Glutamatergic neuron (in vitro differentiated cells): ENCODE data around the gene CCN2. TPM values are rescaled to one million over a fixed set of nuclear protein-coding genes. Genes with fewer than 3 reads are reported as not detected.

Experiments used
- DNase-seq: peaks from one replicate; pipeline ENCODE4 v3.0.0; 2022
- H3K27ac Mint-ChIP-seq: one replicate; pipeline ENCODE4 v1.8.0; 2020; ENCODE audit warnings: mild to moderate bottlenecking, mixed read lengths, inconsistent platforms; ENCODE audit not compliant: unreplicated experiment
- H3K27me3 Mint-ChIP-seq: one replicate; pipeline ENCODE4 v1.8.0; 2020; ENCODE audit warnings: mild to moderate bottlenecking, moderate library complexity, mixed read lengths, inconsistent platforms; ENCODE audit not compliant: unreplicated experiment
- H3K36me3 Mint-ChIP-seq: one replicate; pipeline ENCODE4 v1.8.0; 2020; ENCODE audit warnings: mild to moderate bottlenecking, mixed read lengths, inconsistent platforms; ENCODE audit not compliant: unreplicated experiment
- H3K4me1 Mint-ChIP-seq: one replicate; pipeline ENCODE4 v1.8.0; 2020; ENCODE audit warnings: mild to moderate bottlenecking, low read depth, mixed read lengths, inconsistent platforms; ENCODE audit not compliant: unreplicated experiment
- H3K4me3 Mint-ChIP-seq: one replicate; pipeline ENCODE4 v1.8.0; 2020; ENCODE audit warnings: mild to moderate bottlenecking, mixed read lengths, inconsistent platforms; ENCODE audit not compliant: unreplicated experiment
- H3K9me3 Mint-ChIP-seq: one replicate; pipeline ENCODE4 v1.8.0; 2020; ENCODE audit warnings: mild to moderate bottlenecking, moderate library complexity, mixed read lengths, inconsistent platforms; ENCODE audit not compliant: unreplicated experiment
- total RNA-seq: library from RNA; stranded (reverse); fragmentation: NEBNext Ultra II Directional; extraction: Animal tissue kit (Norgen Biotek cat#: 25700); gene quantifications from one replicate; pipeline ENCODE4 v1.2.1, GENCODE V29; 2021; ENCODE audit not compliant: unreplicated experiment
- TF ChIP-seq, protein P1 (sequence below): fragments of 200-600 bp; sonication (generic); IDR thresholded peaks from one replicate; pipeline ENCODE4 v1.5.0; 2021; ENCODE audit not compliant: partially characterized antibody, unreplicated experiment

Gene CCN2
- total RNA-seq, 1 donor from 2014 or later, result 1.2 TPM

DNA sequence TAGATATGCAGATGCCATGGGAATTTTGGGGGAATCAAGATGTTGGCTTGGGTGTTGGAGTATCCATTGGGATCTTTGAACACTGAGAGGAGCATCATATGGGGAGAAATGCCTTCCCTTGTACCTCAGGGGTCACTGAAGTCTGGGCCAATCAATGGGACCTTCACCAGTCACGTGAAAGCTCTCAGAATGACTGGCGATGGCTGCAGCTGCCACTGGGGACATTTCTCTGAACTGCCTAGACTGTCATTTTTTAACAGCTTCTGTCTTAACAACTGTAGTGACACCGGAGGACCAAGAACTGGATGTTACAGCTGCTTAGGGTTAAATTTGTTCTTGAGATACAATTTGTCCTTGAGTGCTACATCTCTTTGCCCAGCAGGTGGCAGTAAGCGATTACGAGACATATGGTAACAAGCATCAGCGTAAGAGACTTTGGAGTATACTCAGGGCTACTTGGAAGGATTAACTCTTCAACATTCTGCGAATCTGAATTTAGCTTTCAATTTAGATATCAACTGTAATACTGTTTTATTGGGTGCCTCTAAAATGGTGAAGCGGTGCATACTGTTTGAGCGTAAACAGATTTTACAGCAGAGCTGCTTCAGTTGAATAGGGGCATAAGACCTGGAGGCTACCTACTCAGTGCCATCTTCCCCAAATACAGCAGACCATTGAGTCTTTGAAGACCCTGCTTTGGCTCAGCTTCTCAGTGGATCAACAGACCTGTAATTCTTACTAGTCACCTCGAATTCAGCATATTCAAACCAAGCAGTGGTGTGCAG is 36.0 kb downstream of the CCN2 start:
- H3K4me3 Mint-ChIP-seq, result no peak overlapping the region
- peak; percentile 55 for DNase-seq
- no peaks in the 10 kb centered on the region for H3K36me3 Mint-ChIP-seq
- TF ChIP-seq, protein P1, sequence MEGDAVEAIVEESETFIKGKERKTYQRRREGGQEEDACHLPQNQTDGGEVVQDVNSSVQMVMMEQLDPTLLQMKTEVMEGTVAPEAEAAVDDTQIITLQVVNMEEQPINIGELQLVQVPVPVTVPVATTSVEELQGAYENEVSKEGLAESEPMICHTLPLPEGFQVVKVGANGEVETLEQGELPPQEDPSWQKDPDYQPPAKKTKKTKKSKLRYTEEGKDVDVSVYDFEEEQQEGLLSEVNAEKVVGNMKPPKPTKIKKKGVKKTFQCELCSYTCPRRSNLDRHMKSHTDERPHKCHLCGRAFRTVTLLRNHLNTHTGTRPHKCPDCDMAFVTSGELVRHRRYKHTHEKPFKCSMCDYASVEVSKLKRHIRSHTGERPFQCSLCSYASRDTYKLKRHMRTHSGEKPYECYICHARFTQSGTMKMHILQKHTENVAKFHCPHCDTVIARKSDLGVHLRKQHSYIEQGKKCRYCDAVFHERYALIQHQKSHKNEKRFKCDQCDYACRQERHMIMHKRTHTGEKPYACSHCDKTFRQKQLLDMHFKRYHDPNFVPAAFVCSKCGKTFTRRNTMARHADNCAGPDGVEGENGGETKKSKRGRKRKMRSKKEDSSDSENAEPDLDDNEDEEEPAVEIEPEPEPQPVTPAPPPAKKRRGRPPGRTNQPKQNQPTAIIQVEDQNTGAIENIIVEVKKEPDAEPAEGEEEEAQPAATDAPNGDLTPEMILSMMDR, result peak; percentile 88
- H3K27ac Mint-ChIP-seq, result no peak overlapping the region
- H3K9me3 Mint-ChIP-seq, result peaks cover 6% of the 10 kb centered on the region
- H3K4me1 Mint-ChIP-seq, result peaks cover 14% of the 10 kb centered on the region
- peaks cover 2% of the 10 kb centered on the region for H3K27me3 Mint-ChIP-seq

GRCh38 chr6:131914234-131914633 is 36.9 kb downstream of the CCN2 start:
- TF ChIP-seq, protein P1, result no peak
- no peaks in the 10 kb centered on the region for H3K36me3 Mint-ChIP-seq

DNA sequence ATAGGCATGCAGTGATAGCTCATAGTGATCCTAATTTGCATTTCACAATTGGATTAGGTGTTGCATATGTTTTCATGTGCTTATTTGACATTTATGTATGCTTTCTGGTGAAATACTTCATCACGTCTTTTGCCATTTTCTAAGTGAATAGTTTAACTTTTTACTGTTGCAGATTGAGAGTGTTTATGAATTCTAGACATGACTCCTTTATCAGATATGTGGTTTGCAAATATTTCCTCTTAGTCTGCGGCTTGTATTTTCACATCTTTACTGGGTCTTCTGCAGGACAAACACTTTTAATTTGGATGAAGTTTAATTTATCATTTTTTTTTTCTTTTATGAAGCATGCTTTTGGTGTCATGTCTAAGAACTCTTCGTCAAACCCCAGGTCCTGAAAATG is 39.2 kb downstream of the CCN2 start:
- Mint-ChIP-seq H3K27ac (no peak overlapping the region), H3K36me3 (no peaks in the 10 kb centered on the region), H3K4me1 (no peaks in the 10 kb centered on the region), H3K4me3 (no peak overlapping the region), H3K27me3 (no peaks in the 10 kb centered on the region), H3K9me3 (no peaks in the 10 kb centered on the region)
- DNase-seq, result no peak
- TF ChIP-seq, protein P1, result no peak

More at GRCh38 chr6:131914234-131914633, 36.9 kb downstream of the CCN2 start:
- DNase-seq, result no peak
- peaks cover 2% of the 10 kb centered on the region for H3K27me3 Mint-ChIP-seq
- H3K9me3 Mint-ChIP-seq, result peaks cover 5% of the 10 kb centered on the region
- no peak overlapping the region for H3K27ac Mint-ChIP-seq
- H3K4me3 Mint-ChIP-seq, result no peak overlapping the region
- peaks cover 14% of the 10 kb centered on the region for H3K4me1 Mint-ChIP-seq

GRCh38 chr6:131910956-131911355 is 40.2 kb downstream of the CCN2 start:
- Mint-ChIP-seq H3K36me3 (no peaks in the 10 kb centered on the region), H3K4me1 (no peaks in the 10 kb centered on the region), H3K27ac (no peak overlapping the region), H3K4me3 (no peak overlapping the region), H3K9me3 (no peaks in the 10 kb centered on the region), H3K27me3 (no peaks in the 10 kb centered on the region)
- TF ChIP-seq, protein P1, result no peak
- no peak for DNase-seq

GRCh38 chr6:131910219-131910589 is 41.0 kb downstream of the CCN2 start:
- Mint-ChIP-seq H3K27me3 (no peaks in the 10 kb centered on the region), H3K9me3 (no peaks in the 10 kb centered on the region), H3K4me3 (no peak overlapping the region), H3K27ac (no peak overlapping the region), H3K4me1 (no peaks in the 10 kb centered on the region), H3K36me3 (no peaks in the 10 kb centered on the region)
- TF ChIP-seq, protein P1, result peak; percentile 53
- DNase-seq, result no peak
